H9 (cell line): ENCODE data around the gene ALG14. TPM values are rescaled to one million over a fixed set of nuclear protein-coding genes. Genes with fewer than 3 reads are reported as not detected.
A peak's percentile ranks its signal among the peaks of the same experiment; 100 is the strongest.

Source experiments
- DNase-seq: peaks from one replicate; pipeline ENCODE4 v3.0.0-alpha.2; 2017
- H2AFZ ChIP-seq: one replicate; pipeline ENCODE4 v1.6.1; 2013; ENCODE audit warnings: mild to moderate bottlenecking, low read length, control low read depth, moderate library complexity
- H2AK5ac ChIP-seq: 2 replicates; pipeline ENCODE4 v1.6.1; 2013; ENCODE audit warnings: low read length, control low read depth, mixed read lengths; ENCODE audit not compliant: insufficient read length
- H2BK120ac ChIP-seq: one replicate; pipeline ENCODE4 v1.6.1; 2013; ENCODE audit warnings: low read depth, mild to moderate bottlenecking, low read length, control low read depth, inconsistent platforms; ENCODE audit not compliant: poor library complexity, severe bottlenecking
- H2BK12ac ChIP-seq: 2 replicates; pipeline ENCODE4 v1.6.1; 2013; ENCODE audit warnings: low read length, control low read depth, mixed read lengths, low read depth; ENCODE audit not compliant: insufficient read length
- H2BK15ac ChIP-seq: 2 replicates; pipeline ENCODE4 v1.6.1; 2013; ENCODE audit warnings: low read depth, low read length, control low read depth
- H2BK20ac ChIP-seq: one replicate; pipeline ENCODE4 v1.6.1; 2013; ENCODE audit warnings: low read depth, mild to moderate bottlenecking, low read length, control low read depth, inconsistent platforms; ENCODE audit not compliant: poor library complexity, severe bottlenecking
- H2BK5ac ChIP-seq: 2 replicates; pipeline ENCODE4 v1.6.1; 2013; ENCODE audit warnings: low read length, control low read depth, mixed read lengths; ENCODE audit not compliant: insufficient read length
- H3K14ac ChIP-seq: 2 replicates; pipeline ENCODE4 v1.6.1; 2013; ENCODE audit warnings: low read length, control low read depth; ENCODE audit not compliant: insufficient read depth
- H3K18ac ChIP-seq: 2 replicates; pipeline ENCODE4 v1.6.1; 2013; ENCODE audit warnings: low read depth, mild to moderate bottlenecking, mixed read lengths, low read length, control low read depth; ENCODE audit not compliant: insufficient read length
- H3K23ac ChIP-seq: 2 replicates; pipeline ENCODE4 v1.6.1; 2013; ENCODE audit warnings: low read length, control low read depth, mixed read lengths, low read depth; ENCODE audit not compliant: insufficient read length
- H3K23me2 ChIP-seq: 2 replicates; pipeline ENCODE4 v1.6.1; 2013; ENCODE audit warnings: low read depth, mild to moderate bottlenecking, mixed read lengths, low read length, control low read depth; ENCODE audit not compliant: insufficient read length, poor library complexity, severe bottlenecking
- H3K27ac ChIP-seq: 2 replicates; pipeline ENCODE4 v1.5.1; 2013; ENCODE audit warnings: low read length, control low read depth, mixed read lengths, low read depth; ENCODE audit not compliant: insufficient read length
- H3K27me3 ChIP-seq: 2 replicates; pipeline ENCODE4 v1.6.1; 2013; ENCODE audit warnings: low read length, control low read depth, inconsistent platforms; ENCODE audit not compliant: insufficient read depth
- H3K4ac ChIP-seq: 2 replicates; pipeline ENCODE4 v1.6.1; 2013; ENCODE audit warnings: low read depth, mild to moderate bottlenecking, control low read depth, inconsistent platforms, low read length, moderate library complexity
- H3K4me1 ChIP-seq: 2 replicates; pipeline ENCODE4 v1.6.1; 2013; ENCODE audit warnings: low read length, control low read depth, inconsistent platforms; ENCODE audit not compliant: insufficient read depth
- H3K4me2 ChIP-seq: 2 replicates; pipeline ENCODE4 v1.6.1; 2013; ENCODE audit warnings: low read length, control low read depth, mixed read lengths; ENCODE audit not compliant: insufficient read length, insufficient read depth
- H3K56ac ChIP-seq: 2 replicates; pipeline ENCODE4 v1.6.1; 2013; ENCODE audit warnings: low read depth, mild to moderate bottlenecking, mixed read lengths, low read length, control low read depth; ENCODE audit not compliant: insufficient read length
- H3K79me1 ChIP-seq: 2 replicates; pipeline ENCODE4 v1.6.1; 2013; ENCODE audit warnings: low read depth, mild to moderate bottlenecking, moderate library complexity, low read length, control low read depth, inconsistent platforms; ENCODE audit not compliant: insufficient read depth, poor library complexity, severe bottlenecking
- H3K79me2 ChIP-seq: 2 replicates; pipeline ENCODE4 v1.6.1; 2013; ENCODE audit warnings: low read length, control low read depth, inconsistent platforms; ENCODE audit not compliant: insufficient read depth
- H3K9ac ChIP-seq: 2 replicates; pipeline ENCODE4 v1.6.1; 2013; ENCODE audit warnings: low read length, control low read depth, mixed read lengths; ENCODE audit not compliant: insufficient read length; ENCODE audit errors: extremely low read depth
- H3K9me3 ChIP-seq: one replicate; pipeline ENCODE4 v1.6.1; 2013; ENCODE audit warnings: low read depth, low read length, inconsistent platforms; ENCODE audit not compliant: control insufficient read depth
- H3T11ph ChIP-seq: one replicate; pipeline ENCODE4 v1.6.1; 2013; ENCODE audit warnings: mild to moderate bottlenecking, low read length, control low read depth, inconsistent platforms
- H4K20me1 ChIP-seq: one replicate; pipeline ENCODE4 v1.6.1; 2013; ENCODE audit not compliant: control insufficient read depth, insufficient read length, insufficient read depth
- H4K5ac ChIP-seq: 2 replicates; pipeline ENCODE4 v1.6.1; 2013; ENCODE audit warnings: low read depth, mild to moderate bottlenecking, mixed read lengths, low read length, control low read depth; ENCODE audit not compliant: insufficient read length
- H4K8ac ChIP-seq: replicated peaks from 2 replicates; pipeline ENCODE4 v1.6.1; 2013; ENCODE audit warnings: low read length, control low read depth, mixed read lengths, low read depth; ENCODE audit not compliant: insufficient read length
- H4K91ac ChIP-seq: 2 replicates; pipeline ENCODE4 v1.6.1; 2013; ENCODE audit warnings: low read depth, mild to moderate bottlenecking, moderate library complexity, mixed read lengths, low read length, control low read depth; ENCODE audit not compliant: insufficient read length
- H3K27ac Mint-ChIP-seq, 3 experiments: 2 replicates in 2 of 3; 3 replicates in 1 of 3; pipeline ENCODE4 v1.8.0; 2020 to 2021; ENCODE audit warnings: mixed read lengths in 3 of 3, mild to moderate bottlenecking in 1 of 3, moderate library complexity in 1 of 3
- H3K27me3 Mint-ChIP-seq: 2 replicates; pipeline ENCODE4 v1.8.0; 2021; ENCODE audit warnings: low read depth, mild to moderate bottlenecking, moderate library complexity, mixed read lengths
- H3K36me3 Mint-ChIP-seq, 3 experiments: 2 replicates in 2 of 3; 3 replicates in 1 of 3; pipeline ENCODE4 v1.8.0; 2020 to 2021; ENCODE audit warnings: low read depth in 3 of 3, mixed read lengths in 3 of 3; ENCODE audit not compliant: insufficient read depth in 1 of 3
- H3K4me1 Mint-ChIP-seq, 2 experiments: 2 replicates each; pipeline ENCODE4 v1.8.0; 2020; ENCODE audit warnings: mixed read lengths in 2 of 2
- H3K4me3 Mint-ChIP-seq, 2 experiments: 2 replicates in 1 of 2; 3 replicates in 1 of 2; pipeline ENCODE4 v1.8.0; 2020 to 2021; ENCODE audit warnings: mild to moderate bottlenecking in 2 of 2, mixed read lengths in 2 of 2, moderate library complexity in 1 of 2
- H3K9me3 Mint-ChIP-seq, 2 experiments: 2 replicates in 1 of 2; 3 replicates in 1 of 2; pipeline ENCODE4 v1.8.0; 2020; ENCODE audit warnings: mild to moderate bottlenecking in 2 of 2, mixed read lengths in 2 of 2, moderate library complexity in 1 of 2
- CTCF ChIP-seq: fragments of 200-600 bp; sonication (generic); conservative IDR thresholded peaks from 3 replicates; pipeline ENCODE4 v1.8.0; 2021; ENCODE audit warnings: antibody characterized with exemption, mild to moderate bottlenecking
- WGBS: extraction: QIAGEN DNeasy Blood & Tissue Kit; methylation state at CpG from one replicate; pipeline ENCODE4 v1.1.7; 2013; ENCODE audit warnings: missing lambda C conversion rate, low lambda C conversion rate, mixed read lengths; ENCODE audit not compliant: insufficient read length; ENCODE audit errors: extremely low coverage; 5-methylcytosine and 5-hydroxymethylcytosine counted together
- total RNA-seq: library from RNA; stranded (reverse); gene quantifications from 2 replicates; pipeline ENCODE4 v1.2.1, GENCODE V29; 2021

ALG14 gene
- total RNA-seq, 1 experiment from 2014 or later = 2.5 TPM

DNA sequence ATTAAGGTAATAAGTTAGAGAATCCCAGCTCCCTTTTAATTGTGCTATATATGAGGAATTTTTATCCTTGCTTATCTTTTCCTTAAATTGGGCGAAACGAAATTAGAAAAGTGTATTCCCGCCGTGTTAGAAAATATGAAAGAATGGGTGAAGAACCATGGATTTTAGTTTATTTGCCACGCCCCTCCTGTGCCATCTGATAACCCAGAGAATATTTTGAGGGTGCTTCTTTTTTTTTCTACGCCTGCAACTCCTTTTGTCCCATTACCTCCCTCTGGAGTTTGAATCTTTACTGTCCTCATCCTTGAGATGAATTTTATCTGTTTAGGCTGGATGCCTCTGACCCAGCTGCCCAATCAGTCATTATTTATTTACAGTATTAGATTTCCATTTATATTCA is 46.0 kb upstream of the ALG14 start:
- H4K91ac ChIP-seq = no peak overlapping the region
- H3K9me3 Mint-ChIP-seq = no peaks in the 10 kb centered on the region

More for the DNA sequence above, 46.0 kb upstream of the ALG14 start:
- no CpG with 5 or more reads among the region's 6 CpGs for WGBS
- no peak overlapping the region for H2BK12ac ChIP-seq
- H3K23me2 ChIP-seq = peaks cover 8% of the 10 kb centered on the region
- no peaks in the 10 kb centered on the region for H3K79me2 ChIP-seq
- no peak overlapping the region for H3K56ac ChIP-seq
- no peak overlapping the region for H3K14ac ChIP-seq
- H4K20me1 ChIP-seq = no peaks in the 10 kb centered on the region
- H2BK20ac ChIP-seq = no peak overlapping the region
- H4K8ac ChIP-seq = no peak overlapping the region
- no peak overlapping the region for H3K27ac ChIP-seq
- no peak overlapping the region for H2BK120ac ChIP-seq
- no peak for DNase-seq
- H3K23ac ChIP-seq = no peak overlapping the region
- H3K79me1 ChIP-seq = no peaks in the 10 kb centered on the region
- no peaks in the 10 kb centered on the region for H3K4me1 ChIP-seq
- no peak overlapping the region for H2BK5ac ChIP-seq
- no peaks in the 10 kb centered on the region; the same call in 1 of the 2 replicates for H3K27me3 ChIP-seq
- no peaks in the 10 kb centered on the region for H3K36me3 Mint-ChIP-seq
- no peak overlapping the region for H4K5ac ChIP-seq
- H3K4me3 Mint-ChIP-seq = peak overlapping the region; percentile 80 to 89
- no peak overlapping the region for H3K9ac ChIP-seq
- H3K27me3 Mint-ChIP-seq = peaks cover 15% of the 10 kb centered on the region
- H3K18ac ChIP-seq = no peak overlapping the region
- no peak overlapping the region for H2AK5ac ChIP-seq
- no peak overlapping the region for H3T11ph ChIP-seq
- peaks cover 21 to 24% of the 10 kb centered on the region in 2 experiments for H3K4me1 Mint-ChIP-seq
- H3K27ac Mint-ChIP-seq = no peak overlapping the region
- H2BK15ac ChIP-seq = no peak overlapping the region
- no peak overlapping the region for H3K4me2 ChIP-seq
- H2AFZ ChIP-seq = no peak overlapping the region
- H3K4ac ChIP-seq = no peak overlapping the region
- no peaks in the 10 kb centered on the region for H3K9me3 ChIP-seq
- TF ChIP-seq CTCF = 0 out of 3 replicates have a peak, but pooled peaks have one; percentile 12
